Karpas-422 (cell line): Measurements from ENCODE around the gene CTBP2. TPM values are rescaled to one million over a fixed set of nuclear protein-coding genes. Genes with fewer than 3 reads are reported as not detected.

Experiments used
- DNase-seq: peaks from one replicate; pipeline ENCODE4 v3.0.0-alpha.2; 2015
- H2AFZ ChIP-seq: fragments of 200-600 bp; sonication (generic); 2 replicates; pipeline ENCODE4 v1.6.1; 2014; ENCODE audit warnings: antibody characterized with exemption, low read length, mixed read lengths
- H3K27ac ChIP-seq: fragments of 200-600 bp; sonication (generic); 2 replicates; pipeline ENCODE4 v1.5.1; 2014; ENCODE audit warnings: mild to moderate bottlenecking, low read length, moderate library complexity
- H3K27me3 ChIP-seq: fragments of 200-600 bp; sonication (generic); 2 replicates; pipeline ENCODE4 v1.6.1; 2014; ENCODE audit warnings: low read length, mixed read lengths
- H3K36me3 ChIP-seq: fragments of 200-600 bp; sonication (generic); 2 replicates; pipeline ENCODE4 v1.6.1; 2014; ENCODE audit warnings: low read length, mixed read lengths; ENCODE audit not compliant: insufficient read depth
- H3K4me1 ChIP-seq: fragments of 200-600 bp; sonication (generic); 2 replicates; pipeline ENCODE4 v1.6.1; 2014; ENCODE audit warnings: mild to moderate bottlenecking, low read length, mixed read lengths
- H3K4me2 ChIP-seq: fragments of 200-600 bp; sonication (generic); 2 replicates; pipeline ENCODE4 v1.6.1; 2014; ENCODE audit warnings: low read length, low read depth, mild to moderate bottlenecking; ENCODE audit not compliant: poor library complexity, severe bottlenecking
- H3K4me3 ChIP-seq: fragments of 200-600 bp; sonication (generic); 2 replicates; pipeline ENCODE4 v1.5.1; 2014; ENCODE audit warnings: mild to moderate bottlenecking, antibody characterized with exemption, low read length, mixed read lengths
- H3K79me2 ChIP-seq: fragments of 200-600 bp; sonication (generic); 2 replicates; pipeline ENCODE4 v1.6.1; 2014; ENCODE audit warnings: mild to moderate bottlenecking, low read length, mixed read lengths
- H3K9ac ChIP-seq: fragments of 200-600 bp; sonication (generic); 2 replicates; pipeline ENCODE4 v1.6.0; 2014; ENCODE audit warnings: low read length
- H3K9me2 ChIP-seq: fragments of 200-600 bp; sonication (generic), shearing (Covaris generic); replicated peaks from 2 replicates; pipeline ENCODE4 v1.6.0; 2014; ENCODE audit warnings: mild to moderate bottlenecking, low read length, moderate library complexity; ENCODE audit not compliant: insufficient read depth
- H3K9me3 ChIP-seq: fragments of 300-700, 200-600 bp; sonication (generic); 2 replicates; pipeline ENCODE4 v1.6.1; 2014; ENCODE audit warnings: low read length, mixed read lengths
- H4K20me1 ChIP-seq: fragments of 200-600 bp; sonication (generic); 2 replicates; pipeline ENCODE4 v1.6.1; 2014; ENCODE audit warnings: mild to moderate bottlenecking, antibody characterized with exemption, low read length, low read depth; ENCODE audit not compliant: insufficient read depth
- total RNA-seq: library from RNA; depleted of rRNA; stranded (reverse); fragments of >200 nt; shearing (Covaris generic); gene quantifications from 2 replicates; pipeline ENCODE4 v1.2.3, GENCODE V29; 2014; ENCODE audit warnings: low replicate concordance

Gene CTBP2
- total RNA-seq, 1 experiment from 2014 or later = 0.15 TPM

GRCh38 chr10:125133696-125134482 is 26.5 kb downstream of the CTBP2 start:
- Histone ChIP-seq H3K27me3 (no peaks in the 10 kb centered on the region), H3K27ac (no peak overlapping the region), H3K9me2 (no peaks in the 10 kb centered on the region), H4K20me1 (no peaks in the 10 kb centered on the region), H3K79me2 (no peaks in the 10 kb centered on the region), H3K36me3 (no peaks in the 10 kb centered on the region), H3K4me1 (no peaks in the 10 kb centered on the region), H3K9me3 (no peaks in the 10 kb centered on the region), H3K9ac (no peak overlapping the region), H2AFZ (no peak overlapping the region), H3K4me3 (no peak overlapping the region), H3K4me2 (no peak overlapping the region)
- DNase-seq = no peak

DNA sequence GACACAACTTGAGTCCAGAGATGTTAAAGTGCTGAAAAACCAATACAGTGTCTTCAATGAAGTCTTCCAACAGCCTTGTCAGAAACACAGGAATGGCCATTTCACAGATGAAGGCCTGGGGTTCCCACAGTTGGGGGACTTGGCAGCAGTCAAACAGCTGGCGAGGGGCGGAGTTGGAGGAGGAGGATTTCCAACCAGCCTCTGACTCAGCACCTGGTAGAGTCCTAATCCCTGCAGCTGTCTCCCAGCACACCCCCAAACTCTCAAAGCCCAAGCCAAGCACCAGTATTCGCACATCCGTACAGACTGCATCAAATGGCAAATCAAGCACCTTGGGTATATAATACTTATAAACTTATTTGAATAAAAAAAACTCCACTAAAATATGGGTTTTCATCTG is 28.0 kb downstream of the CTBP2 start:
- Histone ChIP-seq H3K9me3 (no peaks in the 10 kb centered on the region), H3K27ac (no peak overlapping the region), H3K4me3 (no peak overlapping the region), H3K27me3 (no peaks in the 10 kb centered on the region), H3K9ac (no peak overlapping the region), H2AFZ (no peak overlapping the region), H3K36me3 (no peaks in the 10 kb centered on the region), H3K4me2 (no peak overlapping the region), H4K20me1 (no peaks in the 10 kb centered on the region), H3K9me2 (no peaks in the 10 kb centered on the region), H3K79me2 (no peaks in the 10 kb centered on the region), H3K4me1 (no peaks in the 10 kb centered on the region)
- DNase-seq = no peak

DNA sequence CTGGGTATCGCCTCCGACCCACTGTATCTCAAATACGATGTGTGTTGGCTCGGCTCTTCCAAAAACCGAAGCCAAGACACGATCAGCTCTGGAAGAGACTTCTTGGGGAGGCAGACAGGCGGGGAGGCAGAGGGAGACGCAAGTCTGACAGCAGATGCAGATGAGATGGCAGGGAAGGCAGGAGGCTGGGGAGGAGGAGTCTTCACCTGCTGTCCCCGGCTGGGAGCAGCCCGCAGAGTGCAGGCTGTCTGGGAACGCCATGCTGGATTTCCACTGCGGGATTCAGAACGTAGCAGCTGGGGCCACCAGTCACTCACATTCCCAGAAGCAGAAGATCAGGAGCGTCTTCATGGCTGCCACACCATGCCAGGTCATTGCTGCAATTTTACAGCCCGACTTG is 29.4 kb downstream of the CTBP2 start:
- Histone ChIP-seq H3K36me3 (no peaks in the 10 kb centered on the region), H2AFZ (no peak overlapping the region), H3K79me2 (no peaks in the 10 kb centered on the region), H3K27ac (no peak overlapping the region), H3K9me2 (no peaks in the 10 kb centered on the region), H3K9me3 (no peaks in the 10 kb centered on the region), H3K4me3 (no peak overlapping the region), H3K9ac (no peak overlapping the region), H3K4me1 (no peaks in the 10 kb centered on the region), H3K4me2 (no peak overlapping the region), H4K20me1 (no peaks in the 10 kb centered on the region), H3K27me3 (no peaks in the 10 kb centered on the region)
- no peak for DNase-seq

GRCh38 chr10:125130260-125130659 is 30.1 kb downstream of the CTBP2 start:
- Histone ChIP-seq H3K36me3 (no peaks in the 10 kb centered on the region), H3K4me2 (no peak overlapping the region), H4K20me1 (no peaks in the 10 kb centered on the region), H3K9ac (no peak overlapping the region), H3K4me3 (no peak overlapping the region), H2AFZ (no peak overlapping the region), H3K79me2 (no peaks in the 10 kb centered on the region), H3K9me2 (no peaks in the 10 kb centered on the region), H3K4me1 (no peaks in the 10 kb centered on the region), H3K9me3 (no peaks in the 10 kb centered on the region), H3K27me3 (no peaks in the 10 kb centered on the region), H3K27ac (no peak overlapping the region)
- DNase-seq = no peak

DNA sequence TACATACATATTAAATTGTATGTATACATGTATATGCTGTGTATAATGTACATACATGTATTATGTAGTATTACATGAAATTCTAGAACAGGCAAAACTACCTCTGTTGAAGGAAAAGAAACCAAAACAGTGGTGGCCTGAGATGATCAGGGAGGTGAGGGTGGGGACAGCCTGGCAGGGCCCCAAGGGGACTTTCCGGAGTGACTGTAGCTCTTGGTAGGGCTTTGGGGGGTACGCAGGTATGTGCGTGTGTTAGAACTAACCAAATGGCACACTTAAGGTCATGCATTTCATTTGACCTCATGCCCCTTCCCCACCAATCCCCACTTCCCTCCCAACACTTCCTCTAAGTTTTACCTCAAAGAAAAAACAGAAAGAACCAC is 31.3 kb downstream of the CTBP2 start:
- Histone ChIP-seq H3K9me2 (no peaks in the 10 kb centered on the region), H3K27me3 (no peaks in the 10 kb centered on the region), H3K79me2 (no peaks in the 10 kb centered on the region), H3K27ac (no peak overlapping the region), H2AFZ (no peak overlapping the region), H3K4me2 (no peak overlapping the region), H4K20me1 (no peaks in the 10 kb centered on the region), H3K9ac (no peak overlapping the region), H3K4me3 (no peak overlapping the region), H3K36me3 (no peaks in the 10 kb centered on the region), H3K9me3 (no peaks in the 10 kb centered on the region), H3K4me1 (no peaks in the 10 kb centered on the region)
- DNase-seq = no peak

- Histone ChIP-seq H3K27ac (no peak overlapping the region), H3K4me1 (no peaks in the 10 kb centered on the region), H3K27me3 (no peaks in the 10 kb centered on the region), H3K9me2 (no peaks in the 10 kb centered on the region), H3K79me2 (no peaks in the 10 kb centered on the region), H3K4me3 (no peak overlapping the region), H3K36me3 (no peaks in the 10 kb centered on the region), H4K20me1 (no peaks in the 10 kb centered on the region), H2AFZ (no peak overlapping the region), H3K4me2 (no peak overlapping the region), H3K9me3 (no peaks in the 10 kb centered on the region), H3K9ac (no peak overlapping the region)
- DNase-seq = no peak
Measured at GRCh38 chr10:125128397-125129075, 31.8 kb downstream of the CTBP2 start.

DNA sequence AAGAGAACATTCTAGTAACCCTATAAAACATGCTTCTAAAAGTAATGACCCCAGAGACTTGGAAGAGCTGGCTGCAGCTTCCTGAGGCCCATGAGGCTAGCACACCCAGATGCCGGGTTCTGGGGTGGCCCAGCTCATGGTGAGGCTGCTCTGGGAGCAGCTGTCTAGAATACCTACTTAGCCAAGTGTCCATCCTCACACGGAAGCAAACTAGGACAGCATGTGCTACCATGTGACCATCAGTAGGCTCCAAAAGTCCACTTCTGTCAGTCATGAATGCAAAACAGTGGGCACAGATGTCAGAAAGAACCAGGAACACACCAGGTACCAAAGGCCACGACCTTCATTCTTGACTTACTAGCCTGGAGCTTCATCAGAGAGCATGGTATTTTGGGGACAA is 32.4 kb downstream of the CTBP2 start:
- H3K4me3 ChIP-seq = no peak overlapping the region
- DNase-seq = no peak
- H4K20me1 ChIP-seq = no peaks in the 10 kb centered on the region
- no peak overlapping the region for H2AFZ ChIP-seq
- no peak overlapping the region for H3K27ac ChIP-seq
- no peaks in the 10 kb centered on the region for H3K36me3 ChIP-seq
- no peaks in the 10 kb centered on the region for H3K9me3 ChIP-seq
- H3K9me2 ChIP-seq = no peaks in the 10 kb centered on the region
- H3K27me3 ChIP-seq = no peaks in the 10 kb centered on the region
- H3K4me1 ChIP-seq = no peaks in the 10 kb centered on the region
- no peak overlapping the region for H3K4me2 ChIP-seq
- no peaks in the 10 kb centered on the region for H3K79me2 ChIP-seq
- no peak overlapping the region for H3K9ac ChIP-seq

GRCh38 chr10:125127110-125127509 is 33.3 kb downstream of the CTBP2 start:
- H3K4me3 ChIP-seq = no peak overlapping the region
- H3K9ac ChIP-seq = no peak overlapping the region
- no peaks in the 10 kb centered on the region for H3K36me3 ChIP-seq
- no peaks in the 10 kb centered on the region for H3K27me3 ChIP-seq
- no peaks in the 10 kb centered on the region for H3K4me1 ChIP-seq
- no peaks in the 10 kb centered on the region for H3K9me3 ChIP-seq
- H4K20me1 ChIP-seq = no peaks in the 10 kb centered on the region
- H3K27ac ChIP-seq = no peak overlapping the region
- no peaks in the 10 kb centered on the region for H3K79me2 ChIP-seq
- DNase-seq = no peak
- H3K9me2 ChIP-seq = no peaks in the 10 kb centered on the region
- no peak overlapping the region for H3K4me2 ChIP-seq
- H2AFZ ChIP-seq = no peak overlapping the region
